ENCODE results near the gene POMGNT1.

DNA sequence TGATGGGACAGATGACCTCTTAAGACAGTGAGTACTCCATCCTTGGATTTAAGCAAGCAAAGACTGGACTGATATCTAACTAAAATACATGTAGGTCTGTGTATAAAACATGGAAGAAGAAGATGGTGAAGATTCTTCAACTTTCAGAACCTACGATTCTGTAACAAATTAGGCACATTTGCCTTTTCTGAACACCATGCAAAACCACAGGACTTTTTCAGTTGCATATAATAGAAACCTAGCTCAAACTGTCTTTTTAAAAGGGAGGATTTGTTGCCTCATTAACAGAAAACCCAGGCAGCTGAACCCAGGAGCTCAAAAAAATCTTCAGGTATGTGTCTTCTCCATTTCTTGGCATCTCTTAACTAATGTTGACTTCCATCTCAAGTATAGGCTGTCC, 38.0 kb downstream of the POMGNT1 start:
- no peak for TF ChIP-seq POLR2A (IDR thresholded peaks at IDR 0.05)
- no peak for TF ChIP-seq CTCF (IDR thresholded peaks at IDR 0.05)
